KMS-11 (cell line): Measurements from ENCODE around the gene INPP5D.

Experiments
- H2AFZ ChIP-seq: fragments of 200-600 bp; sonication (generic); 2 replicates; pipeline ENCODE4 v1.6.1; 2016; ENCODE audit warnings: antibody characterized with exemption, mixed run types, low read depth
- H3K27ac ChIP-seq: fragments of 200-600 bp; sonication (generic); 2 replicates; pipeline ENCODE4 v1.6.1; 2016; ENCODE audit warnings: mild to moderate bottlenecking, mixed run types
- H3K27me3 ChIP-seq: fragments of 200-600 bp; sonication (generic); 2 replicates; pipeline ENCODE4 v1.6.1; 2017; ENCODE audit warnings: mild to moderate bottlenecking, low read depth, mixed run types, moderate library complexity; ENCODE audit not compliant: insufficient read depth
- H3K36me3 ChIP-seq: fragments of 200-600 bp; sonication (generic); 2 replicates; pipeline ENCODE4 v1.6.1; 2017; ENCODE audit warnings: mild to moderate bottlenecking, mixed run types; ENCODE audit not compliant: insufficient read depth
- H3K4me1 ChIP-seq: fragments of 200-600 bp; sonication (generic); 2 replicates; pipeline ENCODE4 v1.6.1; 2016; ENCODE audit warnings: mild to moderate bottlenecking, low read depth, mixed run types; ENCODE audit not compliant: poor library complexity, severe bottlenecking
- H3K4me2 ChIP-seq: fragments of 200-600 bp; sonication (generic); 2 replicates; pipeline ENCODE4 v1.7.0; 2016; ENCODE audit warnings: mild to moderate bottlenecking, mixed run types
- H3K4me3 ChIP-seq: fragments of 200-600 bp; sonication (generic); IDR thresholded peaks from 2 replicates; pipeline ENCODE4 v1.6.1; 2017; ENCODE audit warnings: low read depth, low read length, mixed read lengths; ENCODE audit not compliant: insufficient read depth
- H3K79me2 ChIP-seq: fragments of 200-600 bp; sonication (generic); 2 replicates; pipeline ENCODE4 v1.6.1; 2016; ENCODE audit warnings: low read depth, mixed run types; ENCODE audit not compliant: insufficient read depth
- H3K9ac ChIP-seq: fragments of 200-600 bp; sonication (generic); 2 replicates; pipeline ENCODE4 v1.6.1; 2016; ENCODE audit warnings: mild to moderate bottlenecking, mixed run types
- H4K20me1 ChIP-seq: fragments of 200-600 bp; sonication (generic); 2 replicates; pipeline ENCODE4 v1.6.1; 2016; ENCODE audit warnings: mild to moderate bottlenecking, mixed run types; ENCODE audit not compliant: insufficient read depth
- TF ChIP-seq, protein P1 (sequence below): fragments of 200-600 bp; sonication (generic); conservative IDR thresholded peaks from 2 replicates; pipeline ENCODE4 v1.6.1; 2017; ENCODE audit warnings: low read depth, mild to moderate bottlenecking, antibody characterized with exemption, low read length, moderate library complexity, mixed read lengths

The INPP5D gene

DNA sequence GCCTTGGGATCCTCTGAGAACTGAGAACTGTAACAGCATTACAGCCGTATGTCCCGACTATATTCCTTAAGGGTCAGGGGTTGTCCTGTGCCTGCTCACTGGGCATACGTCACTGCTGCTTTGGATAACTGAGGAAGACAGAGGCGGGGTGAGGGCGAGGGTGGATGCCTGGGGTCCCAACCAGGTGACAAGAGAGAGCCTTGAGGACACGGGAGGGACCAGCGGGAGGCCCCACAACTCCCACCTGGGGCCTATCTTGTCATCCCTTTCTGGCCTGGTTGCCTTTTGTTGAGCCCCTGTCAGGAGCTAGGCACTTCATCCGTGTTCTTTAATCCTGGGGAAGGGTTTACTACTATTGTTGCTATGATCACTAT, 28.8 kb downstream of the INPP5D start:
- Histone ChIP-seq H3K4me1 (peaks cover 38% of the 10 kb centered on the region), H3K4me3 (no peak overlapping the region), H3K27me3 (no peaks in the 10 kb centered on the region), H3K4me2 (no peak overlapping the region), H3K79me2 (peaks cover 10% of the 10 kb centered on the region; the same call in 1 of the 2 replicates), H3K36me3 (no peaks in the 10 kb centered on the region), H3K27ac (no peak overlapping the region), H3K9ac (no peak overlapping the region), H4K20me1 (no peaks in the 10 kb centered on the region), H2AFZ (no peak overlapping the region)
- TF ChIP-seq, protein P1, sequence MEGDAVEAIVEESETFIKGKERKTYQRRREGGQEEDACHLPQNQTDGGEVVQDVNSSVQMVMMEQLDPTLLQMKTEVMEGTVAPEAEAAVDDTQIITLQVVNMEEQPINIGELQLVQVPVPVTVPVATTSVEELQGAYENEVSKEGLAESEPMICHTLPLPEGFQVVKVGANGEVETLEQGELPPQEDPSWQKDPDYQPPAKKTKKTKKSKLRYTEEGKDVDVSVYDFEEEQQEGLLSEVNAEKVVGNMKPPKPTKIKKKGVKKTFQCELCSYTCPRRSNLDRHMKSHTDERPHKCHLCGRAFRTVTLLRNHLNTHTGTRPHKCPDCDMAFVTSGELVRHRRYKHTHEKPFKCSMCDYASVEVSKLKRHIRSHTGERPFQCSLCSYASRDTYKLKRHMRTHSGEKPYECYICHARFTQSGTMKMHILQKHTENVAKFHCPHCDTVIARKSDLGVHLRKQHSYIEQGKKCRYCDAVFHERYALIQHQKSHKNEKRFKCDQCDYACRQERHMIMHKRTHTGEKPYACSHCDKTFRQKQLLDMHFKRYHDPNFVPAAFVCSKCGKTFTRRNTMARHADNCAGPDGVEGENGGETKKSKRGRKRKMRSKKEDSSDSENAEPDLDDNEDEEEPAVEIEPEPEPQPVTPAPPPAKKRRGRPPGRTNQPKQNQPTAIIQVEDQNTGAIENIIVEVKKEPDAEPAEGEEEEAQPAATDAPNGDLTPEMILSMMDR: no peak

DNA sequence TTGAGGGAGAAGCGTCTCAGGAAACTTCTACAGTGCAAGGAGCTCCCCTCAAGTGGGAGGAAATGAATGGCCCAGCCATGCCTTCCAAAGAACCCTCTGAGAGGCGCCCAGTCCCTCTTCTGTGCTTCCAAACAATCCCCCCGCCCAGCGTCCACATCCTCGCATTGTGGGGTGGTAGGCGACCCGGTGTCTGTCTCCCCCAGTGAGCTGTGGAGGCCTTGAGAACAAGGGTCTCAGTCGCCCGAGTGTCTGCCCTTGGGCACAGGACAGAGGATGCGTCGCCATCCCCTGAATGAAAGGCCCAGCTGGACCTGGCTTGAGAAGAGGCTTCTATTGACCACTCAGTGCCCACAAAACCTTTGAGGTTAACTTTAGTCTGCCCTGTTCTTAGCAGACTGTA, 29.7 kb downstream of the INPP5D start:
- Histone ChIP-seq H3K27ac (no peak overlapping the region), H2AFZ (no peak overlapping the region), H3K4me2 (no peak overlapping the region), H3K4me1 (peaks cover 29% of the 10 kb centered on the region), H4K20me1 (no peaks in the 10 kb centered on the region), H3K9ac (no peak overlapping the region), H3K27me3 (no peaks in the 10 kb centered on the region), H3K36me3 (no peaks in the 10 kb centered on the region), H3K79me2 (peaks cover 7% of the 10 kb centered on the region; the same call in 1 of the 2 replicates), H3K4me3 (no peak overlapping the region)
- TF ChIP-seq, protein P1: no peak

DNA sequence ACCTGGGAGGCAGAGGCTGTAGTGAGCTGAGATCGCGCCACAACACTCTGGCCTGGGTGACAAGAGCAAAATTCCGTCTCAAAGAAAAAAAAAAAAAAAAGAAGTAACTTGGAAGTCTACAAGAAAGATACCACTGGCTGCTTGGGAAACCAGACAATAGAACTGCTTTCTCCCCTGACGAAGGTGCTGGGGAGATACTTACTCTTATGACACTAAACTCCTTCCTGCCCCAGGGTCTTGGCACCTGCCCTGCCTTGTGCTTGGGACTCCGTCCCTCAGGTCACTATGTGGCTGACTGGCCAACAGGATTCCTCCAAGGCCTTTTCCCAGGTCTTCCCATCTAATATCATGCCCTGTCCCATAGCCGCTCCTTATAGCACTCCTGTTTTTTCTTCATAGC, 30.7 kb downstream of the INPP5D start:
- Histone ChIP-seq H3K4me1 (peaks cover 20% of the 10 kb centered on the region), H3K36me3 (no peaks in the 10 kb centered on the region), H3K9ac (no peak overlapping the region), H3K4me3 (no peak overlapping the region), H3K27ac (no peak overlapping the region), H3K79me2 (peaks cover 5% of the 10 kb centered on the region; the same call in 1 of the 2 replicates), H4K20me1 (no peaks in the 10 kb centered on the region), H2AFZ (no peak overlapping the region), H3K4me2 (no peak overlapping the region), H3K27me3 (no peaks in the 10 kb centered on the region)
- TF ChIP-seq, protein P1: no peak

DNA sequence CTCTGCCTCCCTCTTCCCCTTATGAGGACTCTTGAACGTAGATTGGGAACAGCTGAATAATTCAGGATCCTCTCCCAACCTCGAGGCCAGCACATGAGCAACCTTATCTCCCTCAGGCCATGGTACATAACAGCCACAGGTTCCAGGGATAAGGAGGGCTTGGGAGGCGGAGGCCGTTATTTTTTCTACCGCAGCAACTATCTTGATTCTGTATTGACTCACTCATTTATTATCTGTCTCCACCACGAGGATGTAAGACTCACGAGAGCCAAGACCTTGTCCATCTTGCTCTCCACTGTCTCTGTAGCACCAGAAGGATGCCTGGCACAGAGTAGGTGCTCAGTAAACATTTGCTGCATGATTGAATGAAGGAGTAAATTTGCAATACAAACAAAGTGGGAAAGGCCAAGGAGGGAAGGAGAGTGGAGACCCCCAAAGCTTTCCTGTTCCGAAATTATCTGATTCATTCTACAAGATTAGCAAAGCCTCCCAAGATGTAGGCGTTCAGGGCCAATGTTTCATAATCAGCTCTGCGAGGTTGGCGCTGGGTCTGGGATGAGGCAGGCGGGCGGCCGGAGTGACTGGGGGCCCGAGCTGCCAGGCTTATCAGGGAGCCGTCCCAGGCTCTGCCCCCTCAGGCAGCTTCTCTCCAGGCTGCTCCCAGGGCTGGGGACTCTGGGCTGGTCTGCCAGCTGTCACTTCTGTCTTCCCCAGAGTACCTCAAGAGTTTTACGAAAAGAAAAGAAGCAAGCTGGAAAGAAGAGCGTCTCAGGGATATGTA, 31.6 kb downstream of the INPP5D start:
- no peak overlapping the region for H3K9ac ChIP-seq
- H3K4me3 ChIP-seq: no peak overlapping the region
- TF ChIP-seq, protein P1: no peak
- no peaks in the 10 kb centered on the region for H3K36me3 ChIP-seq
- H3K4me1 ChIP-seq: peaks cover 11% of the 10 kb centered on the region
- no peak overlapping the region for H3K4me2 ChIP-seq
- H3K79me2 ChIP-seq: no peaks in the 10 kb centered on the region; the same call in 1 of the 2 replicates
- no peak overlapping the region for H3K27ac ChIP-seq
- no peak overlapping the region for H2AFZ ChIP-seq
- no peaks in the 10 kb centered on the region for H4K20me1 ChIP-seq
- H3K27me3 ChIP-seq: no peaks in the 10 kb centered on the region
